SU-DHL-6 (cell line): ENCODE results near the gene KCNF1.

Source experiments
- H2AFZ ChIP-seq: fragments of 200-600 bp; sonication (generic); 2 replicates; pipeline ENCODE4 v1.6.1; 2014; ENCODE audit warnings: low read depth, mild to moderate bottlenecking, moderate library complexity, mixed read lengths, antibody characterized with exemption, low read length; ENCODE audit not compliant: severe bottlenecking
- H3F3A ChIP-seq: fragments of 200-600 bp; shearing (Covaris generic); 2 replicates; pipeline ENCODE4 v1.6.0; 2016; ENCODE audit warnings: antibody characterized with exemption, mild to moderate bottlenecking; ENCODE audit not compliant: insufficient read depth
- H3K27ac ChIP-seq: fragments of 200-600 bp; sonication (generic); 2 replicates; pipeline ENCODE4 v1.5.1; 2016; ENCODE audit warnings: low read depth, mild to moderate bottlenecking, low read length, moderate library complexity, mixed read lengths
- H3K27me3 ChIP-seq: fragments of 200-600 bp; sonication (generic), shearing (Covaris generic); 2 replicates; pipeline ENCODE4 v1.6.0; 2014; ENCODE audit warnings: mild to moderate bottlenecking, low read length
- H3K36me3 ChIP-seq: fragments of 200-600 bp; sonication (generic); 2 replicates; pipeline ENCODE4 v1.6.1; 2014; ENCODE audit warnings: mild to moderate bottlenecking, low read length, mixed read lengths
- H3K4me2 ChIP-seq: fragments of 300-600, 200-600 bp; shearing (Covaris generic), sonication (generic); 2 replicates; pipeline ENCODE4 v1.6.0; 2014; ENCODE audit warnings: low read length, low read depth, mild to moderate bottlenecking; ENCODE audit not compliant: poor library complexity, severe bottlenecking
- H3K4me3 ChIP-seq: fragments of 200-600 bp; sonication (generic); 2 replicates; pipeline ENCODE4 v1.5.1; 2014; ENCODE audit warnings: antibody characterized with exemption, low read length, mild to moderate bottlenecking, mixed read lengths; ENCODE audit not compliant: insufficient read depth, poor library complexity, severe bottlenecking
- H3K79me2 ChIP-seq: fragments of 200-600 bp; sonication (generic); 2 replicates; pipeline ENCODE4 v1.6.1; 2014; ENCODE audit warnings: mild to moderate bottlenecking, low read length, moderate library complexity; ENCODE audit not compliant: insufficient read depth
- H3K9ac ChIP-seq: fragments of 200-600 bp; sonication (generic); 2 replicates; pipeline ENCODE4 v1.7.0; 2014; ENCODE audit warnings: mild to moderate bottlenecking, low read length
- H3K9me2 ChIP-seq: fragments of 200-600 bp; sonication (generic); replicated peaks from 2 replicates; pipeline ENCODE4 v1.6.1; 2014; ENCODE audit warnings: low read length; ENCODE audit not compliant: insufficient read depth
- H3K9me3 ChIP-seq: fragments of 200-600 bp; sonication (generic); 2 replicates; pipeline ENCODE4 v1.6.1; 2014; ENCODE audit warnings: low read length, mixed read lengths; ENCODE audit not compliant: insufficient read depth
- H4K20me1 ChIP-seq: fragments of 200-600 bp; sonication (generic); 2 replicates; pipeline ENCODE4 v1.6.1; 2014; ENCODE audit warnings: low read depth, mild to moderate bottlenecking, antibody characterized with exemption, low read length, moderate library complexity, mixed read lengths
- EZH2phosphoT487 ChIP-seq: fragments of 200-600 bp; sonication (generic), shearing (Covaris generic); conservative IDR thresholded peaks from 2 replicates; pipeline ENCODE4 v1.6.1; 2018; ENCODE audit warnings: mild to moderate bottlenecking, antibody characterized with exemption, low read length, moderate library complexity, mixed read lengths
- TF ChIP-seq, protein P1 (sequence below): fragments of 200-600 bp; sonication (generic); IDR thresholded peaks from one replicate; pipeline ENCODE4 v1.5.1; 2017; ENCODE audit warnings: antibody characterized with exemption, mild to moderate bottlenecking, low read length, moderate library complexity; ENCODE audit not compliant: insufficient read depth, poor library complexity, severe bottlenecking

KCNF1 gene

DNA sequence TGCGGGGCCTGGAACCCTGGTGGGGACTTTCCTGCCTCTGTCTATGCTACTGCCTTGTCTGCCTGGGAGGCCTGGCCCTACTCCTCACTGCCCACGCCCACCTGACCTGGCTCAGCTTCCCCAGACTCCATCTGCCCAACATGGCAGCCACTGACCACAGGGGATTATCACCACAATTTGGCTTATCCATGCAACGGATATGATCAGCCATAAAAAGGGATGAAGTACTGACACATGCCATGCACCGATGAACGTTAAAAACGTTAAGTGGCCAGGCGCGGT is 5.9 kb upstream of the KCNF1 start:
- no peak for TF ChIP-seq EZH2phosphoT487
- TF ChIP-seq, protein P1, sequence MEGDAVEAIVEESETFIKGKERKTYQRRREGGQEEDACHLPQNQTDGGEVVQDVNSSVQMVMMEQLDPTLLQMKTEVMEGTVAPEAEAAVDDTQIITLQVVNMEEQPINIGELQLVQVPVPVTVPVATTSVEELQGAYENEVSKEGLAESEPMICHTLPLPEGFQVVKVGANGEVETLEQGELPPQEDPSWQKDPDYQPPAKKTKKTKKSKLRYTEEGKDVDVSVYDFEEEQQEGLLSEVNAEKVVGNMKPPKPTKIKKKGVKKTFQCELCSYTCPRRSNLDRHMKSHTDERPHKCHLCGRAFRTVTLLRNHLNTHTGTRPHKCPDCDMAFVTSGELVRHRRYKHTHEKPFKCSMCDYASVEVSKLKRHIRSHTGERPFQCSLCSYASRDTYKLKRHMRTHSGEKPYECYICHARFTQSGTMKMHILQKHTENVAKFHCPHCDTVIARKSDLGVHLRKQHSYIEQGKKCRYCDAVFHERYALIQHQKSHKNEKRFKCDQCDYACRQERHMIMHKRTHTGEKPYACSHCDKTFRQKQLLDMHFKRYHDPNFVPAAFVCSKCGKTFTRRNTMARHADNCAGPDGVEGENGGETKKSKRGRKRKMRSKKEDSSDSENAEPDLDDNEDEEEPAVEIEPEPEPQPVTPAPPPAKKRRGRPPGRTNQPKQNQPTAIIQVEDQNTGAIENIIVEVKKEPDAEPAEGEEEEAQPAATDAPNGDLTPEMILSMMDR: no peak
- Histone ChIP-seq H3K4me3 (no peak overlapping the region), H3K36me3 (no peaks in the 10 kb centered on the region), H3K4me2 (no peak overlapping the region), H2AFZ (no peak overlapping the region), H3K9me3 (no peaks in the 10 kb centered on the region), H3K27ac (no peak overlapping the region), H3K9ac (no peak overlapping the region), H3K27me3 (no peaks in the 10 kb centered on the region), H3F3A (no peaks in the 10 kb centered on the region), H3K9me2 (no peaks in the 10 kb centered on the region), H3K79me2 (no peaks in the 10 kb centered on the region), H4K20me1 (no peaks in the 10 kb centered on the region)

DNA sequence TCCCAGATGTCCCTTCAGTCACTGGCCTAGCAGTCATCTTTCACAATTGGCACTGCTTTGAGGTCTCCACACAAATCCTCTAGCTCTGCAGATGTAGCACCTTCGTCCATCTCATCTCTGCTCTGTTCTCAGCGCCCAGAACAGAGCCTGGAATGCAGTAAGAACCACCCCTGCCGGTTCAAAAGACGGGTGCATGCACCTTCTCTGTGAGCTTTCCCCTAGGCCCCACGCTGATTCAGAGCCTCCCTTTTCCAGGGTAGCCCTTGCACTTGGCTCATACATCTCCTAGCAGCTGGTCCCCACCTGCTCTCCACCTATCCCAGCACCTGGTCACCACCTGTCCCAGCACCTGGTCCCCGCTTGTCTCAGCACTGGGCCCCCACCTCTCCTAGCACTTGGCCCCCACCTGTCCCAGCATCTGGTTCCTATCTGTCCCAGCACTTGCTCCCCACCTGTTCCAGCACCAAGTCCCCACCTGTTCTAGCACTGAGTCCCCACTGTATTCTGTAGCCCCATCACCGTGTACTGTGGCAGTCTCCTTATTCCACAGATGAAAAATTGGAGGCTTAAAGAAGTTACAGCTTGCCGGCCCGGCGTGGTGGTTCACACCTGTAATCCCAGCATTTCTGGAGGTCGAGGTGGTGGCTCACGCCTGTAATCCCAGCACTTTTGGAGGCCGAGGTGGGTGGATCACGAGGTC is 4.7 kb upstream of the KCNF1 start:
- H3K9me2 ChIP-seq: no peaks in the 10 kb centered on the region
- H4K20me1 ChIP-seq: no peaks in the 10 kb centered on the region
- TF ChIP-seq EZH2phosphoT487: no peak
- TF ChIP-seq, protein P1: no peak
- H2AFZ ChIP-seq: no peak overlapping the region
- H3K4me2 ChIP-seq: no peak overlapping the region
- H3K27me3 ChIP-seq: no peaks in the 10 kb centered on the region
- H3F3A ChIP-seq: no peaks in the 10 kb centered on the region
- H3K79me2 ChIP-seq: no peaks in the 10 kb centered on the region
- H3K9me3 ChIP-seq: no peaks in the 10 kb centered on the region
- no peaks in the 10 kb centered on the region for H3K36me3 ChIP-seq
- no peak overlapping the region for H3K9ac ChIP-seq
- no peak overlapping the region for H3K4me3 ChIP-seq
- H3K27ac ChIP-seq: no peak overlapping the region

DNA sequence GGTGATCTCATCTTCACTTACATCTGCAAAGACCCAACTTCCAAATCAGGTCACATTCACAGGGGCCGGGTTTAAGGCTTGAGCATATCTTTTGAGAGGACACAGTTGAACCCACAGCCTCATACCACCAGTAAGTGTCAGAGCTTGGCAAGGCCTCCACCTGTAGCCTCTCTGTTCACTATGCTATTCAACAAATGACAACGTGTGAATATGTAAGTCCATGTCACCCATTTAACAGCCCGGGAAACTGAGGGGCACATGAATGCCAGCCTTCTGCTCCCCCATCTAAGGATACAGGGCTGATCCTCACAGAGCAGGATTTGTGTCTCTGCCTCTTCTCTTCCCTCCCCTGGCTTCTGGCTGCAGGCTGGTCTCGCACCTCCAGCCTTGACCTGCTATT is 3.5 kb upstream of the KCNF1 start:
- no peaks in the 10 kb centered on the region for H3K9me2 ChIP-seq
- no peak overlapping the region for H2AFZ ChIP-seq
- H3K4me2 ChIP-seq: no peak overlapping the region
- no peaks in the 10 kb centered on the region for H3K36me3 ChIP-seq
- no peak overlapping the region for H3K27ac ChIP-seq
- no peaks in the 10 kb centered on the region for H3F3A ChIP-seq
- H3K79me2 ChIP-seq: no peaks in the 10 kb centered on the region
- no peaks in the 10 kb centered on the region for H4K20me1 ChIP-seq
- TF ChIP-seq, protein P1: no peak
- no peak for TF ChIP-seq EZH2phosphoT487
- H3K9ac ChIP-seq: no peak overlapping the region
- no peak overlapping the region for H3K4me3 ChIP-seq
- H3K27me3 ChIP-seq: no peaks in the 10 kb centered on the region
- H3K9me3 ChIP-seq: no peaks in the 10 kb centered on the region
